KBM-7 (cell line): ENCODE results near the gene RGS6.
A peak's percentile ranks its signal among the peaks of the same experiment; 100 is the strongest.

ENCODE experiments used
- DNase-seq: peaks from one replicate; pipeline ENCODE4 v3.0.0-alpha.2; 2015
- in situ Hi-C: fragments of 300-500 bp; cut with MboI; formaldehyde crosslinking; loops from 2 replicates; pipeline ENCODE4 v1.14.3; 2020; ENCODE audit warnings: low sequenced_read_pairs, low pct_unique_long_range_greater_than_20kb, mixed read lengths

RGS6 gene

GRCh38 chr14:72563676-72564075 is 631.4 kb downstream of the RGS6 start:
- DNase-seq = no peak
- in situ Hi-C loops = no loop called here

GRCh38 chr14:72565149-72565559 is 632.9 kb downstream of the RGS6 start:
- in situ Hi-C loops = no loop called here
- no peak for DNase-seq

GRCh38 chr14:72565917-72566316 is 633.7 kb downstream of the RGS6 start:
- DNase-seq = no peak
- in situ Hi-C loops = no loop called here

GRCh38 chr14:72567226-72567625 is 635.0 kb downstream of the RGS6 start:
- in situ Hi-C loops = no loop called here
- no peak for DNase-seq

- in situ Hi-C loops = no loop called here
Measured at GRCh38 chr14:72568296-72568992, 636.2 kb downstream of the RGS6 start.

GRCh38 chr14:72573725-72574417 is 641.6 kb downstream of the RGS6 start:
- in situ Hi-C loops = no loop called here
- DNase-seq = no peak

More at GRCh38 chr14:72568296-72568992, 636.2 kb downstream of the RGS6 start:
- DNase-seq = no peak

GRCh38 chr14:72574715-72575114 is 642.5 kb downstream of the RGS6 start:
- DNase-seq = no peak
- in situ Hi-C loops = no loop called here

GRCh38 chr14:72576258-72576657 is 644.0 kb downstream of the RGS6 start:
- no peak for DNase-seq
- in situ Hi-C loops = no loop called here

- no peak for DNase-seq
- in situ Hi-C loops = no loop called here
Measured at GRCh38 chr14:72577521-72577920, 645.3 kb downstream of the RGS6 start.

- no peak for DNase-seq
- in situ Hi-C loops = no loop called here
Measured at GRCh38 chr14:72578514-72578913, 646.3 kb downstream of the RGS6 start.

- DNase-seq = no peak
- in situ Hi-C loops = no loop called here
Measured at GRCh38 chr14:72582582-72582981, 650.4 kb downstream of the RGS6 start.

GRCh38 chr14:72583316-72584272 is 651.4 kb downstream of the RGS6 start:
- DNase-seq = no peak
- in situ Hi-C loops = no loop called here

- in situ Hi-C loops = no loop called here
- DNase-seq = no peak
Measured at GRCh38 chr14:72588521-72588920, 656.3 kb downstream of the RGS6 start.

- in situ Hi-C loops = no loop called here
- DNase-seq = no peak
Measured at GRCh38 chr14:72589652-72590051, 657.4 kb downstream of the RGS6 start.

- in situ Hi-C loops = no loop called here
- DNase-seq = peak; percentile 18
Measured at GRCh38 chr14:72590577-72590976, 658.3 kb downstream of the RGS6 start.

GRCh38 chr14:72591391-72591790 is 659.2 kb downstream of the RGS6 start:
- in situ Hi-C loops = no loop called here

GRCh38 chr14:72594099-72594901 is 662.1 kb downstream of the RGS6 start:
- in situ Hi-C loops = no loop called here
- DNase-seq = peak; percentile 37

More at GRCh38 chr14:72591391-72591790, 659.2 kb downstream of the RGS6 start:
- no peak for DNase-seq

GRCh38 chr14:72595152-72595862 is 663.1 kb downstream of the RGS6 start:
- in situ Hi-C loops = no loop called here
- DNase-seq = no peak
